Activated CD4-positive, alpha-beta memory T cell treated with anti-CD3 and anti-CD28 coated beads, Interleukin-2, amount 10 ng/mL, durations not matched to agents 7 days and 5 days (primary cell): ENCODE data around the gene MYCBPAP. TPM values are rescaled to one million over a fixed set of nuclear protein-coding genes. Genes with fewer than 3 reads are reported as not detected.

Experiments
- CTCF ChIA-PET: fragments of 350-600 bp; sonication (Branson Sonifier 250); formaldehyde crosslinking; loops from one replicate; lab custom pipeline; 2021; ENCODE audit warnings: antibody characterized with exemption, inconsistent platforms; lab: Charles Lee
- POLR2A ChIA-PET: fragments of 350-600 bp; sonication (Branson Sonifier 250); formaldehyde crosslinking; loops from one replicate; lab custom pipeline; 2021; ENCODE audit warnings: antibody characterized with exemption; lab: Charles Lee
- DNase-seq: peaks from one replicate; pipeline ENCODE4 v3.0.0-alpha.2; 2020
- H3K27ac Mint-ChIP-seq: one replicate; pipeline ENCODE4 v1.8.0; 2021; ENCODE audit warnings: mild to moderate bottlenecking, mixed read lengths
- H3K27me3 Mint-ChIP-seq: one replicate; pipeline ENCODE4 v1.8.0; 2021; ENCODE audit warnings: mixed read lengths
- H3K36me3 Mint-ChIP-seq: one replicate; pipeline ENCODE4 v1.8.0; 2021; ENCODE audit warnings: low read depth, mixed read lengths
- H3K4me1 Mint-ChIP-seq: one replicate; pipeline ENCODE4 v1.8.0; 2021; ENCODE audit warnings: mixed read lengths
- H3K4me3 Mint-ChIP-seq: one replicate; pipeline ENCODE4 v1.8.0; 2021; ENCODE audit warnings: mild to moderate bottlenecking, mixed read lengths
- H3K9me3 Mint-ChIP-seq: one replicate; pipeline ENCODE4 v1.8.0; 2021; ENCODE audit warnings: mixed read lengths
- total RNA-seq, 2 experiments: library from RNA; stranded (reverse); gene quantifications; one replicate each; pipeline ENCODE4 v1.2.3, GENCODE V29; 2021

Gene MYCBPAP
- total RNA-seq, 2 experiments from 2014 or later: 13.4 to 15.2 TPM

- H3K4me1 Mint-ChIP-seq: peaks cover 6% of the 10 kb centered on the region
- no peaks in the 10 kb centered on the region for H3K9me3 Mint-ChIP-seq
- ChIA-PET CTCF (interaction anchor here (1.9 kb wide), 1 partner anchor 46 kb away, joined by 4 read pairs; no protein-coding TSS in a partner anchor), POLR2A (interaction anchor here (1.6 kb wide), 1 partner anchor 18 kb away, joined by 4 read pairs; no protein-coding TSS in a partner anchor)
- H3K27me3 Mint-ChIP-seq: peaks cover 49% of the 10 kb centered on the region
- DNase-seq: no peak
- no peak overlapping the region for H3K27ac Mint-ChIP-seq
- no peaks in the 10 kb centered on the region for H3K36me3 Mint-ChIP-seq
- no peak overlapping the region for H3K4me3 Mint-ChIP-seq
These were observed 21.6 kb downstream of the MYCBPAP start for GRCh38 chr17:50529849-50530248.

DNA sequence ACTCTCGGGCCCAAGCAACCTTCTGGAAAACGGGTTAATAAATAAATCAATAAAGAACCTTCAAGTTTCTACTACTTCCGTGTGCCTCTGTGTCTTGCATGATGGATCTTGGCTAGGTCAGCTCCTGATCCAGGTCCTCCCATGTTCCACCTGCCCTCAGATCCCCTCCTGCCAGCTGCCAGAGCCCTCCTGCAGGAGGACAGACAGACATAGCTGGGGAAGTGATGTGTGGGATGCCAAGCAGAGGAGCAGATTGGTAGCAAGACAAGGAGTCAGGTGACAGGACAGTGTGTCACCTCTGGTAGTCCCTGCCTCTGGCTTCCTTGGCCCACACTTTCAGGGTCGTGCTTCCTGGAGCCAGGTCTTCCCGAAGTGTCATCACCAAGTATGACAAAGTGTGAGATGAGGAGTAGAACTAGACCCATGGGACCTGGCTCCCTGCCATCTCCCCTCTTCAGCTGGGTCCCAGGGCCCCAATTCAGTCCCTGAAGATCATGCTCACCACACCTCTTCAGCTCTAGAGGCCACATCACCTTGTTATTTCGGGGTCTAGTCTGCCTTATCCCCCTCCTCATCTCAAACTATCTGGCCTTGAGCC lies 23.3 kb downstream of the MYCBPAP start:
- H3K4me3 Mint-ChIP-seq: no peak overlapping the region
- H3K27me3 Mint-ChIP-seq: peaks cover 54% of the 10 kb centered on the region
- peaks cover 6% of the 10 kb centered on the region for H3K4me1 Mint-ChIP-seq
- ChIA-PET CTCF (interaction anchor here (1.1 to 1.9 kb wide), 2 partner anchors 47 to 52 kb away, joined by 3 to 4 read pairs; no protein-coding TSS in a partner anchor), POLR2A (interaction anchor here (1.6 kb wide), 1 partner anchor 20 kb away, joined by 4 read pairs; no protein-coding TSS in a partner anchor)
- no peak for DNase-seq
- no peak overlapping the region for H3K27ac Mint-ChIP-seq
- no peaks in the 10 kb centered on the region for H3K36me3 Mint-ChIP-seq
- H3K9me3 Mint-ChIP-seq: no peaks in the 10 kb centered on the region

- ChIA-PET CTCF (no interaction called here), POLR2A (interaction anchor here (1.3 kb wide), 1 partner anchor 49 kb away, joined by 3 read pairs; no protein-coding TSS in a partner anchor)
- Mint-ChIP-seq H3K36me3 (no peaks in the 10 kb centered on the region), H3K27ac (no peak within 1 kb of the TSS), H3K4me1 (peaks cover 6% of the 10 kb centered on the region), H3K4me3 (no peak within 1 kb of the TSS), H3K9me3 (no peaks in the 10 kb centered on the region), H3K27me3 (peaks cover 54% of the 10 kb centered on the region)
- no peak for DNase-seq
These were observed 24.3 kb downstream of the MYCBPAP start, which contains the start of gene EPN3 for GRCh38 chr17:50532452-50533024. TSS of gene EPN3 (plus strand) at chr17:50532735. CDS start at chr17:50536557, 3,822 bp downstream.

DNA sequence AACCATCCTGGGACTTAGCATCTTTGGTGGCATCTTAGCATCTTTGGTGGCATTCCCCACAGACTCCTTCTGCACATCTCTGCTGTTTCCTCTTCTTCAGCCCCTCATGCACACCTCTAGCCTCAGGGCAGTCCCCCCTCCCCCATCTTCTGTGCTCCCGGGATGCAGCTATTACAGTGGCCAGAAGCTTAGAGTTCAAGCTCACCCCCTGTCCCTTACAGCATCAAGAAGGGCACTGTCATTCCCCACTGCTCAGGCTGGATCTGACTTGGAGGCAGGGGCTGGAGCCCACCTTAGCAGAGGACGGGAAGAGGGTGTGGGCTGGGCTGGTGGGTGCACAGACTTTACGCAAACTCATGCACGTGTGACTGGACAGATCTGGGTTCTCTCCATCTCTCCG lies 24.9 kb downstream of the MYCBPAP start:
- no peak for DNase-seq
- Mint-ChIP-seq H3K4me1 (peaks cover 6% of the 10 kb centered on the region), H3K9me3 (no peaks in the 10 kb centered on the region), H3K36me3 (no peaks in the 10 kb centered on the region), H3K4me3 (no peak overlapping the region), H3K27ac (no peak overlapping the region), H3K27me3 (peaks cover 54% of the 10 kb centered on the region)
- CTCF ChIA-PET: no interaction called here
- POLR2A ChIA-PET: interaction anchor here (1.3 kb wide), 1 partner anchor 49 kb away, joined by 3 read pairs; no protein-coding TSS in a partner anchor

DNA sequence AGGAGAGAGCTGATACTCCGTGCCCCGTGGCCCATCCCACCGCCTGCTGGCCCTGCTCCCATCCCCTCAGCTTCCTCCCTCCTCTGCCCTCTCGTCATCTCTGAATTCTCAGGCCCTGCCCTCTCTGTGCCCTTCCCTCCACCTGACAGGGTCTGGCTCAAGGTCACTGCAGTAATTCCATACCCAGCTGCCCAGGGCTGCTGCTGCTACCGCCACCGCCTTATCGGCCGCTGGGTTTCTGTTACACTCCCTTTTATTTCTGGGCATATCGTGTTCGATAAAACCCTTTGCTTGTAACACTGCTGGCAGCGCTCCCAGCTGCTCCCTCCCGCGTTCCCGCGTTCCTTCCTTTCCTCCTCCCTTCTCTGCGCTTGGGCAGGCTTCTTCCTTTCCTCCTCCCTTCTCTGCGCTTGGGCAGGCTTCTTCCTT lies 25.5 kb downstream of the MYCBPAP start:
- H3K27me3 Mint-ChIP-seq: peaks cover 54% of the 10 kb centered on the region
- H3K4me3 Mint-ChIP-seq: no peak overlapping the region
- no peak overlapping the region for H3K27ac Mint-ChIP-seq
- POLR2A ChIA-PET: interaction anchor here (1.3 kb wide), 1 partner anchor 50 kb away, joined by 3 read pairs; no protein-coding TSS in a partner anchor
- H3K9me3 Mint-ChIP-seq: no peaks in the 10 kb centered on the region
- H3K4me1 Mint-ChIP-seq: peaks cover 6% of the 10 kb centered on the region
- no peak for DNase-seq
- CTCF ChIA-PET: no interaction called here
- H3K36me3 Mint-ChIP-seq: no peaks in the 10 kb centered on the region

DNA sequence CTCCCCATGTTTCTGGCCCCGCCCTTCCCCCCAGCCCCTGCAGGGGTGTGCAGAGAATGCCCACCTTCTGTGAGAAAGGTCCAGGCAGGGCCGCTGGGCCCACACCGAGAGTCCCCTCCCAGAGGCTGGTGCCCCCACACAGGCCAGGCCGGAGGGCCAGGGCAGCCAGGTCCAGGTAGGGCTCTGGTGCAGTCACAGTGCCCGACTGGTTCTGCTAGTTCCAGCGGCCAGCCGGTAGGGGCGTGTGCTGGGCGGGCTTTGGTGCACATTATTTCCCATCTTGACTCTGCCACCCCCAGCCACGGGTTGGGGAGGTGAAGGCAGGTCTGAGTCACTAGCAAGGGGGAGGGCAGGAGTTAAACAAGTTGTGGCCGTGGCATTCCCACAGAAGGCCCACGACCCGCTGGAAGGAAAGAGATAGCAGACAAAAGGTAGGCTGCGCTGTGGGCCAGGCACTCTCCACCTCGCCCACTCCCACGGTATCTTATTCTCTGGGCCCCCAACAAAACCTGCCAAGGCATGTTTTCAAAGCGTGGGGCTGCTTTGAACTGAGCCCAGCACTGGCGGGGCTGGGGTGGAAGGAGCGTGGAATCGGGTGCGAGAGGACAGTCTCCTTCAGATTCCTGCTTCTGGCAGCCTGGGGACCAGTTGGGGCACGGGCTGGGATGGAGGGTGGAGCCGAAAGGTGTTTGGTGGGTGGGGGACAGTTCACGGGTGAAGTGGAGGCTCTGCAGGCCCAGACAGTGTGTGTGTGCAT lies 26.2 kb downstream of the MYCBPAP start:
- CTCF ChIA-PET: no interaction called here
- no peak for DNase-seq
- Mint-ChIP-seq H3K27me3 (peaks cover 50% of the 10 kb centered on the region), H3K4me3 (no peak overlapping the region), H3K27ac (no peak overlapping the region), H3K4me1 (peaks cover 6% of the 10 kb centered on the region), H3K36me3 (no peaks in the 10 kb centered on the region), H3K9me3 (no peaks in the 10 kb centered on the region)
- POLR2A ChIA-PET: interaction anchor here (1.3 kb wide), 1 partner anchor 50 kb away, joined by 3 read pairs; no protein-coding TSS in a partner anchor

DNA sequence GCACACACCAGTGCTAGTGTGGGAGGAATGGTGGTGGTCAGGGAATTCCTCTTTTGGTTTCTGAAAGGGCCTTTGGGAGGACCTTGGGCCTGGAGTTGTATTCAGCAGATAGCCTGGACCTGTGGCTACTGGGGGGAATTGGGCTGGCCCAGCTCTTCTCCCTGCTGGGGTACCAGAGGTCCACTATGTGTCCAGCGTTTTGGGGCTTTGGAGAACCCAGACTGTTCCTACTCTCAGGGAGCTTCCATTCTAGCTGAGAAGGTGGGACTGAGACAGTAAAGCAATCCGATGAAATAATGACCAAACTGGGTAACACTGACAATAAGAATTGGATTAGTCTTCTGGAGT lies 26.7 kb downstream of the MYCBPAP start:
- H3K4me1 Mint-ChIP-seq: peaks cover 6% of the 10 kb centered on the region
- H3K27ac Mint-ChIP-seq: no peak overlapping the region
- CTCF ChIA-PET: no interaction called here
- H3K36me3 Mint-ChIP-seq: no peaks in the 10 kb centered on the region
- peaks cover 44% of the 10 kb centered on the region for H3K27me3 Mint-ChIP-seq
- H3K9me3 Mint-ChIP-seq: no peaks in the 10 kb centered on the region
- DNase-seq: no peak
- POLR2A ChIA-PET: no interaction called here
- no peak overlapping the region for H3K4me3 Mint-ChIP-seq

- ChIA-PET POLR2A (no interaction called here), CTCF (no interaction called here)
- no peak overlapping the region for H3K27ac Mint-ChIP-seq
- peaks cover 44% of the 10 kb centered on the region for H3K27me3 Mint-ChIP-seq
- H3K9me3 Mint-ChIP-seq: no peaks in the 10 kb centered on the region
- no peaks in the 10 kb centered on the region for H3K36me3 Mint-ChIP-seq
- peaks cover 6% of the 10 kb centered on the region for H3K4me1 Mint-ChIP-seq
- DNase-seq: no peak
- no peak overlapping the region for H3K4me3 Mint-ChIP-seq
These were observed 27.2 kb downstream of the MYCBPAP start for GRCh38 chr17:50535407-50535806.

DNA sequence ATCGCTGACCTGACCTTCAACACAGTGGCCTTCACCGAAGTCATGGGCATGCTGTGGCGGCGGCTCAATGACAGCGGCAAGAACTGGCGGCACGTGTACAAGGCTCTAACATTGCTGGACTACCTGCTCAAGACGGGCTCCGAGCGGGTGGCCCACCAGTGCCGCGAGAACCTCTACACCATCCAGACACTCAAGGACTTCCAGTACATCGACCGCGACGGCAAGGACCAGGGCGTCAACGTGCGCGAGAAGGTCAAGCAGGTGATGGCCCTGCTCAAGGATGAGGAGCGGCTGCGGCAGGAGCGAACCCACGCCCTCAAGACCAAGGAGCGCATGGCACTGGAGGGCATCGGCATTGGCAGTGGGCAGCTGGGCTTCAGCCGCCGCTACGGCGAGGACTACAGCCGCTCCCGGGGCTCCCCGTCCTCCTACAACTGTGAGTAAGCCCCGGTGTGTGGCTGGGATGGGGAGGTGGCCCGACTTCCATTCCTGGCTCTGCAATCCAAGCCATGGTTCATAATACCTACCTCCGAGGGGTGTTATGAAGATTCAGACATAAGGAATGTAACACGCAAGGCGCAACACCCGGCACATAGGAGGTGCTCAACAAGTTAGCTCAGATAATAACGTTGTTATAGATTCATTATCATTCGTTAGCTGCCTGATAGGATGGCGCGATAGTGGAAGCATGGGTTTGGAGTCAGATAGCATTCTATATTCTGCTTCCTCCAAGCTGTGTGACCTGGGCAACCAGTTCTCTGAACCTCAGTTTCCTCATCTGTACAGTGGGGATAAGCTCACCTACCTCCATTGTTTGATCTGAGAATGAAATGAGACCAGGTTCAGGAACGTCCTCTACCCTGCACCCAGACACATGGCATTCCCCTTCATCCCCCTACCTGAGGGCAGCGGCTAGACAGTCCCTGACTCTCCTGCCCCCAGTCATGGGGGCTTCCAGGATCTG lies 28.7 kb downstream of the MYCBPAP start:
- DNase-seq: no peak
- Mint-ChIP-seq H3K36me3 (no peaks in the 10 kb centered on the region), H3K27me3 (peaks cover 31% of the 10 kb centered on the region), H3K4me3 (no peak overlapping the region), H3K9me3 (no peaks in the 10 kb centered on the region), H3K4me1 (peaks cover 9% of the 10 kb centered on the region), H3K27ac (no peak overlapping the region)
- POLR2A ChIA-PET: no interaction called here
- CTCF ChIA-PET: no interaction called here

- Mint-ChIP-seq H3K4me1 (peaks cover 18% of the 10 kb centered on the region), H3K27me3 (peaks cover 22% of the 10 kb centered on the region), H3K27ac (no peak overlapping the region), H3K36me3 (no peaks in the 10 kb centered on the region), H3K4me3 (no peak overlapping the region), H3K9me3 (no peaks in the 10 kb centered on the region)
- ChIA-PET POLR2A (no interaction called here), CTCF (no interaction called here)
- DNase-seq: no peak
These were observed 29.7 kb downstream of the MYCBPAP start for GRCh38 chr17:50537721-50538548.

GRCh38 chr17:50538549-50539410 lies 30.5 kb downstream of the MYCBPAP start:
- H3K27me3 Mint-ChIP-seq: peaks cover 16% of the 10 kb centered on the region
- H3K27ac Mint-ChIP-seq: no peak overlapping the region
- H3K4me3 Mint-ChIP-seq: no peak overlapping the region
- CTCF ChIA-PET: no interaction called here
- POLR2A ChIA-PET: no interaction called here
- peaks cover 13% of the 10 kb centered on the region for H3K4me1 Mint-ChIP-seq
- DNase-seq: no peak
- no peaks in the 10 kb centered on the region for H3K9me3 Mint-ChIP-seq
- H3K36me3 Mint-ChIP-seq: no peaks in the 10 kb centered on the region
